WTC11 (cell line): ENCODE measurements around the gene COL4A1. TPM values are rescaled to one million over a fixed set of nuclear protein-coding genes. Genes with fewer than 3 reads are reported as not detected.

ENCODE experiments used
- ATAC-seq: fragments of 200-7000 bp; cut with Tn5 transposase; 2 replicates; pipeline ENCODE4 v1.10.0; 2021; ENCODE audit warnings: mild to moderate bottlenecking, moderate library complexity
- CTCF ChIA-PET: fragments of 300-600 bp; sonication (Branson Sonifier 250); formaldehyde crosslinking; loops from one replicate; lab custom pipeline; 2021; ENCODE audit warnings: antibody characterized with exemption; lab: Charles Lee
- POLR2A ChIA-PET: fragments of 350-600 bp; sonication (Branson Sonifier 250); formaldehyde crosslinking; loops from one replicate; lab custom pipeline; 2021; ENCODE audit warnings: antibody characterized with exemption; lab: Charles Lee
- DNase-seq: peaks from one replicate; pipeline ENCODE4 v3.0.0; 2021; ENCODE audit warnings: low spot score
- H3K27ac Mint-ChIP-seq: 2 replicates; pipeline ENCODE4 v1.8.0; 2021; ENCODE audit warnings: mixed read lengths
- H3K27me3 Mint-ChIP-seq: 2 replicates; pipeline ENCODE4 v1.8.0; 2021; ENCODE audit warnings: low read depth, mild to moderate bottlenecking, moderate library complexity, mixed read lengths
- H3K36me3 Mint-ChIP-seq: 2 replicates; pipeline ENCODE4 v1.8.0; 2021; ENCODE audit warnings: mixed read lengths
- H3K4me1 Mint-ChIP-seq: 2 replicates; pipeline ENCODE4 v1.8.0; 2022; ENCODE audit warnings: mixed read lengths
- H3K4me3 Mint-ChIP-seq: 2 replicates; pipeline ENCODE4 v1.8.0; 2021; ENCODE audit warnings: mild to moderate bottlenecking, moderate library complexity, mixed read lengths
- H3K9me3 Mint-ChIP-seq: 2 replicates; pipeline ENCODE4 v1.8.0; 2021; ENCODE audit warnings: mixed read lengths
- ATF3 ChIP-seq: sonication (generic); formaldehyde crosslinking; conservative IDR thresholded peaks from 2 replicates; pipeline ENCODE4 v1.8.1; 2022; ENCODE audit warnings: mild to moderate bottlenecking, missing genetic modification reagents
- CBFB ChIP-seq: sonication (generic); formaldehyde crosslinking; IDR thresholded peaks from 2 replicates; pipeline ENCODE4 v1.8.1; 2022; ENCODE audit warnings: mild to moderate bottlenecking, low read depth, missing genetic modification reagents
- CDX4 ChIP-seq: fragments of 250-450 bp; sonication (Bioruptor Pico); IDR thresholded peaks from 2 replicates; pipeline ENCODE4 v1.9.0; 2021; ENCODE audit warnings: moderate library complexity, mild to moderate bottlenecking, inconsistent platforms, borderline replicate concordance
- CREB1 ChIP-seq: sonication (generic); formaldehyde crosslinking; IDR thresholded peaks from 2 replicates; pipeline ENCODE4 v1.8.0; 2023; ENCODE audit warnings: mild to moderate bottlenecking, missing genetic modification reagents
- E2F1 ChIP-seq: sonication (generic); formaldehyde crosslinking; IDR thresholded peaks from 2 replicates; pipeline ENCODE4 v1.8.0; 2022; ENCODE audit warnings: mild to moderate bottlenecking, missing genetic modification reagents
- E2F5 ChIP-seq: sonication (generic); formaldehyde crosslinking; IDR thresholded peaks from 2 replicates; pipeline ENCODE4 v1.8.1; 2022; ENCODE audit warnings: mild to moderate bottlenecking, moderate library complexity, missing genetic modification reagents
- ELF4 ChIP-seq: sonication (generic); formaldehyde crosslinking; IDR thresholded peaks from 2 replicates; pipeline ENCODE4 v1.8.1; 2022; ENCODE audit warnings: low read depth, mild to moderate bottlenecking, moderate library complexity, missing genetic modification reagents
- ERG ChIP-seq: fragments of 250-450 bp; sonication (Bioruptor Pico); IDR thresholded peaks from 2 replicates; pipeline ENCODE4 v1.8.0; 2021; ENCODE audit warnings: mild to moderate bottlenecking
- ESRRA ChIP-seq: sonication (generic); formaldehyde crosslinking; IDR thresholded peaks from 2 replicates; pipeline ENCODE4 v1.8.1; 2022; ENCODE audit warnings: mild to moderate bottlenecking, missing genetic modification reagents, borderline replicate concordance
- FOXK1 ChIP-seq: sonication (generic); formaldehyde crosslinking; IDR thresholded peaks from 2 replicates; pipeline ENCODE4 v1.8.0; 2022; ENCODE audit warnings: mild to moderate bottlenecking, moderate library complexity, missing genetic modification reagents
- FOXP1 ChIP-seq: sonication (generic); formaldehyde crosslinking; IDR thresholded peaks from 2 replicates; pipeline ENCODE4 v1.8.0; 2022; ENCODE audit warnings: missing genetic modification reagents, mild to moderate bottlenecking, moderate library complexity, borderline replicate concordance
- GABPB1 ChIP-seq: sonication (generic); formaldehyde crosslinking; IDR thresholded peaks from 2 replicates; pipeline ENCODE4 v1.8.1; 2023; ENCODE audit warnings: mild to moderate bottlenecking, missing genetic modification reagents
- GRHL2 ChIP-seq: fragments of 250-450 bp; sonication (Bioruptor Pico); IDR thresholded peaks from 2 replicates; pipeline ENCODE4 v1.8.0; 2022; ENCODE audit warnings: mild to moderate bottlenecking, moderate library complexity; ENCODE audit not compliant: insufficient replicate concordance, severe bottlenecking
- HMGXB4 ChIP-seq: sonication (generic); formaldehyde crosslinking; IDR thresholded peaks from 2 replicates; pipeline ENCODE4 v1.8.1; 2023; ENCODE audit warnings: mild to moderate bottlenecking, moderate library complexity, missing genetic modification reagents
- IRF1 ChIP-seq: sonication (generic); formaldehyde crosslinking; IDR thresholded peaks from 2 replicates; pipeline ENCODE4 v1.8.0; 2023; ENCODE audit warnings: missing genetic modification reagents
- IRF2 ChIP-seq: sonication (generic); formaldehyde crosslinking; IDR thresholded peaks from 2 replicates; pipeline ENCODE4 v1.8.0; 2022; ENCODE audit warnings: low read depth, missing genetic modification reagents, borderline replicate concordance
- NFATC4 ChIP-seq: fragments of 250-450 bp; sonication (Bioruptor Pico); IDR thresholded peaks from 2 replicates; pipeline ENCODE4 v1.9.0; 2021; ENCODE audit warnings: mild to moderate bottlenecking
- RORB ChIP-seq: fragments of 250-450 bp; sonication (Bioruptor Pico); IDR thresholded peaks from 2 replicates; pipeline ENCODE4 v1.9.0; 2021; ENCODE audit warnings: mild to moderate bottlenecking
- TCF7 ChIP-seq: sonication (generic); formaldehyde crosslinking; IDR thresholded peaks from 2 replicates; pipeline ENCODE4 v1.8.0; 2022; ENCODE audit warnings: mild to moderate bottlenecking, low read depth, missing genetic modification reagents, moderate library complexity
- USF1 ChIP-seq: sonication (generic); formaldehyde crosslinking; IDR thresholded peaks from 2 replicates; pipeline ENCODE4 v1.8.0; 2022; ENCODE audit warnings: mild to moderate bottlenecking, missing genetic modification reagents
- ZMAT4 ChIP-seq: fragments of 250-450 bp; sonication (Bioruptor Pico); IDR thresholded peaks from 2 replicates; pipeline ENCODE4 v1.9.0; 2021; ENCODE audit warnings: mild to moderate bottlenecking
- ZNF138 ChIP-seq: sonication (generic); formaldehyde crosslinking; conservative IDR thresholded peaks from 2 replicates; pipeline ENCODE4 v1.8.1; 2022; ENCODE audit warnings: mild to moderate bottlenecking, moderate library complexity, missing genetic modification reagents
- ZSCAN18 ChIP-seq: fragments of 250-450 bp; sonication (Bioruptor Pico); IDR thresholded peaks from 2 replicates; pipeline ENCODE4 v2.1.2; 2022; ENCODE audit warnings: mild to moderate bottlenecking, moderate library complexity
- total RNA-seq: library from RNA; stranded (reverse); gene quantifications from 3 replicates; pipeline ENCODE4 v1.2.3, GENCODE V29; 2021

Gene COL4A1
- total RNA-seq, 1 experiment from 2014 or later = 89.6 TPM

- no peak for TF ChIP-seq E2F5
- TF ChIP-seq ERG (CRISPR knock-in tag) = no peak
- TF ChIP-seq IRF1 (CRISPR knock-in tag) = no peak
- TF ChIP-seq NFATC4 = no peak
- no peak for TF ChIP-seq USF1
- TF ChIP-seq ATF3 (CRISPR knock-in tag) = no peak
- no peak for TF ChIP-seq CBFB
- no peak for TF ChIP-seq CDX4 (CRISPR knock-in tag)
- TF ChIP-seq ZNF138 = no peak
- no peak for TF ChIP-seq ZMAT4
- TF ChIP-seq ELF4 (CRISPR knock-in tag) = no peak
- no peak for TF ChIP-seq ESRRA (CRISPR knock-in tag)
Observed at GRCh38 chr13:110152351-110152750, 154.6 kb downstream of the COL4A1 start (continued).

- no peak overlapping the region for H3K27ac Mint-ChIP-seq
- TF ChIP-seq HMGXB4 (CRISPR knock-in tag) = no peak
- CTCF ChIA-PET = no interaction called here
- H3K27me3 Mint-ChIP-seq = no peaks in the 10 kb centered on the region
- ATAC-seq = no peak
- peaks cover 25% of the 10 kb centered on the region for H3K36me3 Mint-ChIP-seq
- H3K4me1 Mint-ChIP-seq = peaks cover 7% of the 10 kb centered on the region
- peaks cover 3% of the 10 kb centered on the region; the same call in 1 of the 2 replicates for H3K9me3 Mint-ChIP-seq
- no peak overlapping the region for H3K4me3 Mint-ChIP-seq
- POLR2A ChIA-PET = no interaction called here
- no peak for DNase-seq
Observed at GRCh38 chr13:110151462-110151861, 155.5 kb downstream of the COL4A1 start.

- Mint-ChIP-seq H3K4me1 (peaks cover 7% of the 10 kb centered on the region), H3K27ac (no peak overlapping the region)
- no peak for DNase-seq
- TF ChIP-seq IRF2 (CRISPR knock-in tag) (no peak), CREB1 (CRISPR knock-in tag) (no peak), FOXP1 (CRISPR knock-in tag) (no peak), RORB (CRISPR knock-in tag) (no peak), ZSCAN18 (CRISPR knock-in tag) (no peak), ZNF138 (no peak), FOXK1 (no peak), GABPB1 (CRISPR knock-in tag) (no peak), E2F1 (CRISPR knock-in tag) (no peak), TCF7 (CRISPR knock-in tag) (no peak), GRHL2 (CRISPR knock-in tag) (no peak)
- TF ChIP-seq, all 79 proteins: peak for 0
- H3K27me3 Mint-ChIP-seq = no peaks in the 10 kb centered on the region; the same call in 1 of the 2 replicates
- peaks cover 3% of the 10 kb centered on the region; the same call in 1 of the 2 replicates for H3K9me3 Mint-ChIP-seq
- ChIA-PET CTCF (interaction anchor here (0.6 kb wide), 1 partner anchor 916 kb away, joined by 4 read pairs; no protein-coding TSS in a partner anchor), POLR2A (no interaction called here)
- no peak overlapping the region for H3K4me3 Mint-ChIP-seq
- H3K36me3 Mint-ChIP-seq = peaks cover 25% of the 10 kb centered on the region
- no peak for ATAC-seq
Observed at GRCh38 chr13:110150384-110151101, 156.4 kb downstream of the COL4A1 start.
